ENCODE measurements around the gene DENND6B.

DENND6B gene

GRCh38 chr22:50264104-50264745 is 62.6 kb downstream of the DENND6B start:
- no peak overlapping the region for H3K4me3 ChIP-seq (replicated peaks; ENCODE audit: low read depth, low read length)
- no peak for DNase-seq (ENCODE audit: extremely low read depth, low read depth)
- TF ChIP-seq CTCF (IDR thresholded peaks at IDR 0.05; ENCODE audit: low read depth, low read length, missing control alignments) = no peak

- H3K4me3 ChIP-seq (replicated peaks; ENCODE audit: low read depth, low read length) = no peak overlapping the region
- TF ChIP-seq CTCF (IDR thresholded peaks at IDR 0.05; ENCODE audit: low read depth, low read length, missing control alignments) = no peak
- no peak for DNase-seq (ENCODE audit: extremely low read depth, low read depth)
Observed at GRCh38 chr22:50262973-50263617, 63.7 kb downstream of the DENND6B start.

GRCh38 chr22:50262460-50262911 is 64.3 kb downstream of the DENND6B start:
- TF ChIP-seq CTCF (IDR thresholded peaks at IDR 0.05; ENCODE audit: low read depth, low read length, missing control alignments) = no peak
- DNase-seq (ENCODE audit: extremely low read depth, low read depth) = no peak
- no peak overlapping the region for H3K4me3 ChIP-seq (replicated peaks; ENCODE audit: low read depth, low read length)

GRCh38 chr22:50261615-50262459 is 65.0 kb downstream of the DENND6B start, which contains the start of gene MAPK12:
Gene MAPK12, minus strand, starts transcription at chr22:50261683. Its CDS starts 174 bp downstream, at chr22:50261509.
- TF ChIP-seq CTCF (IDR thresholded peaks at IDR 0.05; ENCODE audit: low read depth, low read length, missing control alignments) = no peak
- DNase-seq (ENCODE audit: extremely low read depth, low read depth) = no peak
- H3K4me3 ChIP-seq (replicated peaks; ENCODE audit: low read depth, low read length) = peak within 1 kb of the TSS; percentile 62

- DNase-seq (ENCODE audit: extremely low read depth, low read depth) = no peak
- peak overlapping the region; percentile 62 for H3K4me3 ChIP-seq (replicated peaks; ENCODE audit: low read depth, low read length)
- no peak for TF ChIP-seq CTCF (IDR thresholded peaks at IDR 0.05; ENCODE audit: low read depth, low read length, missing control alignments)
Observed at GRCh38 chr22:50260801-50261614, 65.8 kb downstream of the DENND6B start.

- no peak for TF ChIP-seq CTCF (IDR thresholded peaks at IDR 0.05; ENCODE audit: low read depth, low read length, missing control alignments)
- no peak for DNase-seq (ENCODE audit: extremely low read depth, low read depth)
- H3K4me3 ChIP-seq (replicated peaks; ENCODE audit: low read depth, low read length) = peak overlapping the region; percentile 62
Observed at GRCh38 chr22:50260434-50260800, 66.4 kb downstream of the DENND6B start.

Data from HFF-Myc (cell line).